Stomach (tissue), 9 donors: ENCODE results near the gene NPAS3. TPM values are rescaled to one million over a fixed set of nuclear protein-coding genes. Genes with fewer than 3 reads are reported as not detected.

Experiments
- DNase-seq, 2 donors: peaks; one replicate each; pipeline versions ENCODE4 v3.0.0 to v3.0.0-alpha.2; 2013 to 2019
- H3K27ac ChIP-seq, 5 donors: fragments of 200-600 bp in 4 of 5; sonication (generic) in 4 of 5; one replicate each; pipeline ENCODE4 v1.5.1; 2013 to 2019; ENCODE audit warnings: mild to moderate bottlenecking in 1 of 5, moderate library complexity in 1 of 5
- H3K27me3 ChIP-seq, 3 donors: fragments of 200-600 bp; sonication (generic); one replicate each; pipeline ENCODE4 v1.5.1; 2017 to 2019; ENCODE audit warnings: mixed run types in 1 of 3
- H3K36me3 ChIP-seq, 4 donors: fragments of 200-600 bp; sonication (generic); 1 replicate in 3 of 4; 2 replicates in 1 of 4; pipeline ENCODE4 v1.5.1; 2016 to 2019
- H3K4me1 ChIP-seq, 4 donors: fragments of 200-600 bp; sonication (generic); one replicate each; pipeline ENCODE4 v1.5.1; 2016 to 2019
- H3K4me3 ChIP-seq, 4 donors: fragments of 200-600 bp; sonication (generic) in 3 of 4; one replicate each; pipeline ENCODE4 v1.5.1; 2016 to 2019; ENCODE audit warnings: mild to moderate bottlenecking in 1 of 4
- H3K9me3 ChIP-seq, 4 donors: fragments of 200-600 bp; sonication (generic); one replicate each; pipeline ENCODE4 v1.5.1; 2016 to 2019
- EP300 ChIP-seq: sonication (generic); formaldehyde crosslinking; IDR thresholded peaks from one replicate; pipeline ENCODE4 v1.6.1; 2017; ENCODE audit warnings: antibody characterized with exemption
- POLR2A ChIP-seq, 4 donors: fragments of 450-650 bp; IDR thresholded peaks; one replicate each; pipeline ENCODE4 v1.6.1; 2016; ENCODE audit warnings: antibody characterized with exemption in 4 of 4, control low read depth in 2 of 4, mild to moderate bottlenecking in 1 of 4, moderate library complexity in 1 of 4
- POLR2AphosphoS5 ChIP-seq, 3 donors: sonication (generic); formaldehyde crosslinking; IDR thresholded peaks; one replicate each; pipeline ENCODE4 v1.6.1; 2016; ENCODE audit warnings: antibody characterized with exemption in 3 of 3
- WGBS, 5 donors: extraction: QIAGEN DNeasy Blood & Tissue Kit in 3 of 5; methylation state at CpG; one replicate each; pipeline versions ENCODE4 v1.1.5 to v1.1.7; 2013 to 2018; 5-methylcytosine and 5-hydroxymethylcytosine counted together
- intact Hi-C: fragments of 100-400 bp; cut with DNase I; formaldehyde crosslinking; loops from one replicate; pipeline ENCODE4 v1.15.1; 2023; ENCODE audit warnings: low total_unique reads
- polyA plus RNA-seq, 3 donors: library from polyadenylated mRNA; stranded (reverse); fragments of 200-250 nt; gene quantifications; one replicate each; pipeline ENCODE4 v1.2.3, GENCODE V29; 2013
- total RNA-seq, 5 donors: library from RNA; depleted of rRNA; stranded (reverse); fragments of >200 nt; gene quantifications; one replicate each; pipeline versions ENCODE4 v1.1.0 to v1.2.3, GENCODE V29; 2014 to 2016
- TF ChIP-seq, protein P1 (sequence below), 7 experiments: fragments of 450-650 bp in 4 of 7; fragments of 200-600 bp in 3 of 7; sonication (generic) in 3 of 7; IDR thresholded peaks; one replicate each; pipeline ENCODE4 v1.5.1; 2016 to 2019; ENCODE audit warnings: antibody characterized with exemption in 7 of 7, control low read depth in 2 of 7, mild to moderate bottlenecking in 1 of 7
- donor health status: healthy with polysubstance abuse.
- donor health status: Bipolar disorder and iron deficiency.
- donor health status: healthy.

Gene NPAS3
- total and polyA plus RNA-seq, 8 donors: under 0.01 to 7.9 (median 0.76) TPM; not detected in 1

DNA sequence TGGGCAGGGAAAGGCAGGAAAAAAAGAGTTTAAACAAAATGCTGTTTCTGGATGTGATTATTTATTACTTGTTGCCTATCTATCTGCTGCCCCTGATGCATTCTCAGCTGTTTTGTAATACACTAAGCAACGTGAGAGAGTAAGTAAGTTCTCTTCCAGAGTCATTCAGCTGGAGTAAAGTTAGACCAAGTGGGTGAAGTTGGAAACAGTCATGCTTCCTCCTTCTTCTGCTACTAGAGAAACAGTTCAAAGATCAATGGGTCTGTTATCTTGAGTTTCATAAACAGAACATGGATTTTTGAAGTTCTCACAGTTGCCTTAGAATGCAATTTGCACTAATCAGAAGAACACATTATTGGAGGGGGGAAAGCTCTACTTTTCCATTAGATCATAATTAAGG is 732.9 kb downstream of the NPAS3 start:
- no peaks in the 10 kb centered on the region for H3K36me3 ChIP-seq
- no peaks in the 10 kb centered on the region for H3K4me1 ChIP-seq
- DNase-seq: peak in 1 of 2 donors; percentile 9
- TF ChIP-seq EP300 (no peak), POLR2A (IDR thresholded peaks at IDR 0.05) (no peak), POLR2AphosphoS5 (IDR thresholded peaks at IDR 0.05) (no peak)
- TF ChIP-seq, protein P1, sequence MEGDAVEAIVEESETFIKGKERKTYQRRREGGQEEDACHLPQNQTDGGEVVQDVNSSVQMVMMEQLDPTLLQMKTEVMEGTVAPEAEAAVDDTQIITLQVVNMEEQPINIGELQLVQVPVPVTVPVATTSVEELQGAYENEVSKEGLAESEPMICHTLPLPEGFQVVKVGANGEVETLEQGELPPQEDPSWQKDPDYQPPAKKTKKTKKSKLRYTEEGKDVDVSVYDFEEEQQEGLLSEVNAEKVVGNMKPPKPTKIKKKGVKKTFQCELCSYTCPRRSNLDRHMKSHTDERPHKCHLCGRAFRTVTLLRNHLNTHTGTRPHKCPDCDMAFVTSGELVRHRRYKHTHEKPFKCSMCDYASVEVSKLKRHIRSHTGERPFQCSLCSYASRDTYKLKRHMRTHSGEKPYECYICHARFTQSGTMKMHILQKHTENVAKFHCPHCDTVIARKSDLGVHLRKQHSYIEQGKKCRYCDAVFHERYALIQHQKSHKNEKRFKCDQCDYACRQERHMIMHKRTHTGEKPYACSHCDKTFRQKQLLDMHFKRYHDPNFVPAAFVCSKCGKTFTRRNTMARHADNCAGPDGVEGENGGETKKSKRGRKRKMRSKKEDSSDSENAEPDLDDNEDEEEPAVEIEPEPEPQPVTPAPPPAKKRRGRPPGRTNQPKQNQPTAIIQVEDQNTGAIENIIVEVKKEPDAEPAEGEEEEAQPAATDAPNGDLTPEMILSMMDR (IDR thresholded peaks at IDR 0.05): no peak
- no peaks in the 10 kb centered on the region for H3K27me3 ChIP-seq
- intact Hi-C loops: no loop called here
- H3K27ac ChIP-seq: no peak overlapping the region
- H3K4me3 ChIP-seq: no peak overlapping the region
- no peaks in the 10 kb centered on the region for H3K9me3 ChIP-seq
- WGBS, 5 donors: 39 to 44% (median 42%) methylated on average over 1 of the region's 1 CpG

DNA sequence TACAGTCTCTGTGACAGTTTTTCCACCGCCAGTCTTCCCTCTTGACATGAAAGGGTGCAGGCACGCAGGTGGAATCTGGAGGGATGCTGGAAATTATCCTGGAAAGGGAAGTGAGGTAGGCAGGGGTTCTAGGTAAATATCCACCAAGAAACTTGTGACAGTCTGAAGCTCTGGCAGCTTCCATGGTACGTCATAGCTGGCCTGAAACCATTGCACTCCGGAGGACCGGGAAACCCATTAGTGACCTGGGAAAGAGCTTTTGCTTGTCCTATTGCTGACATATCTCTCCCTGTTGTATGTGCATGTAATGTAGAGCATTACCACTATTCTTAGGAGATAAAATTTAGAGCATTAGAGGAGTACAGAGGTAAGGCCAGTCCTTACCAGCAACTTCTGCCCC is 736.2 kb downstream of the NPAS3 start:
- Histone ChIP-seq H3K9me3 (no peaks in the 10 kb centered on the region), H3K4me1 (no peaks in the 10 kb centered on the region), H3K36me3 (no peaks in the 10 kb centered on the region), H3K27me3 (no peaks in the 10 kb centered on the region), H3K27ac (no peak overlapping the region), H3K4me3 (no peak overlapping the region)
- TF ChIP-seq POLR2AphosphoS5 (IDR thresholded peaks at IDR 0.05): no peak
- no peak for TF ChIP-seq EP300
- TF ChIP-seq, protein P1 (IDR thresholded peaks at IDR 0.05): no peak
- no peak for TF ChIP-seq POLR2A (IDR thresholded peaks at IDR 0.05)
- intact Hi-C loops: no loop called here
- peak in 1 of 2 donors; percentile 16 for DNase-seq
- 92% methylated on average over 5 of the region's 5 CpGs for WGBS, 5 donors

DNA sequence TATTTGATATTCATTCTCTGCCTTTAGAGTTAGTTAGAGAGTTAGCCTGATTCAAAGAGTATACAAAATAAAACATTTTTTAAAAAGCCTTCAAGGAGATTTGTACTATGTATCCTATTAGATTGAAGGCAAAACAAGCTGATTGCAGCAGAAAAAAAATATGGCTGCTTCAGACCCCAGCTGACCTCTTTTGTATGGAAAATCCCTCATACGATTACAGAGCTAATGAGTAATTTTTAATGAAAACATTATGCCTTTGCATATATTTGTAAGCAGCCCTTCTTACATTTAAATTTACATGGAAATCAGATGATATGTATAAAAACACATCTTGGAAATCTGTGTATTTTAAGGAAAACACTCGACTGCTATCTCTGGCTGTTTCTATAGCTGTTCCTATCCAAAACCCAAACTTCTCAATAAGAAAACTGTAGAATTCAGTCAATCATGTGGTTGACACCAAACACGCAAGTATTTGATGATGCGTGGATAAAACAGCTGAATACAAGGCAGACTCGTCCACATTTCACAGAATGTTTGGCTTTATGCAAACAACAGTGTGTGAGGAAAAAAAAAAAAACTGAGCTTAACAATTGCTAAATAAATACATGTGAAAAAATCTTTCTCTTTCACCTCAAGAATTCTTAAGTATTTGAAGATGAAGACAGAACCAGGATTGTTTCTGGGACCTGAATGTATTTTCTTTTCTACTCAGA is 736.9 kb downstream of the NPAS3 start:
- Histone ChIP-seq H3K4me3 (no peak overlapping the region), H3K4me1 (no peaks in the 10 kb centered on the region), H3K27me3 (no peaks in the 10 kb centered on the region), H3K36me3 (no peaks in the 10 kb centered on the region), H3K27ac (no peak overlapping the region), H3K9me3 (no peaks in the 10 kb centered on the region)
- no peak for DNase-seq
- WGBS, 5 donors: 54 to 65% (median 57%) methylated on average over 5 of the region's 5 CpGs
- intact Hi-C loops: no loop called here
- no peak for TF ChIP-seq EP300
- TF ChIP-seq POLR2A (IDR thresholded peaks at IDR 0.05): no peak
- TF ChIP-seq POLR2AphosphoS5 (IDR thresholded peaks at IDR 0.05): no peak
- TF ChIP-seq, protein P1 (IDR thresholded peaks at IDR 0.05): no peak

DNA sequence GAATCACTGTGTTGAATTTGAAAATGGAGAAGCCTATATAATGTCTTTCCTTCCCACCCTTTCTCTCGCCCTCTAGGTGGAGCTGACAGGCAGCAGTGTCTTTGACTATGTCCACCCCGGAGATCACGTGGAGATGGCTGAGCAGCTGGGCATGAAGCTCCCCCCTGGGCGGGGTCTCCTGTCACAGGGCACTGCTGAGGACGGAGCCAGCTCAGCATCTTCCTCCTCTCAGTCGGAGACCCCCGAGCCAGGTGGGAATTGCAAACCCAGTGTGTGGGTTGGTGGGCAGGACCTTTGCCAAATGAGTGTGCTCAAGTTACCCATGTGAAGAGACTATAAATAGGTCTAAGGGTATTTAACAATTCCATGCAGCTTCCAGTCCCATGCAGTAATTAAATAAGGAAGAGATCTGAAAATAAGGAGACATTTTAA is 737.5 kb downstream of the NPAS3 start:
- Histone ChIP-seq H3K9me3 (no peaks in the 10 kb centered on the region), H3K27ac (no peak overlapping the region), H3K36me3 (no peaks in the 10 kb centered on the region), H3K27me3 (no peaks in the 10 kb centered on the region), H3K4me3 (no peak overlapping the region), H3K4me1 (no peaks in the 10 kb centered on the region)
- peak in 1 of 2 donors; percentile 44 for DNase-seq
- intact Hi-C loops: no loop called here
- TF ChIP-seq POLR2AphosphoS5 (IDR thresholded peaks at IDR 0.05) (no peak), EP300 (no peak), POLR2A (IDR thresholded peaks at IDR 0.05) (no peak)
- TF ChIP-seq, protein P1 (IDR thresholded peaks at IDR 0.05): peak in 1 of 7 experiments; percentile 14
- WGBS, 5 donors: 27 to 48% (median 39%) methylated on average over 6 to 7 of the region's 7 CpGs
